Tibial artery (tissue), 4 donors: ENCODE data around the gene VPS51.

Source experiments
- DNase-seq, 2 donors: peaks; one replicate each; pipeline ENCODE4 v3.0.0-alpha.2; 2019
- H3K27ac ChIP-seq, 2 donors: fragments of 200-600 bp; sonication (generic) in 1 of 2; 1 replicate in 1 of 2; 2 replicates in 1 of 2; pipeline ENCODE4 v1.5.1; 2018 to 2019; ENCODE audit warnings: mild to moderate bottlenecking in 1 of 2
- H3K27me3 ChIP-seq, 2 donors: fragments of 200-600 bp; sonication (generic) in 1 of 2; one replicate each; pipeline versions ENCODE4 v1.5.1 to v1.6.0; 2016 to 2019
- H3K36me3 ChIP-seq, 3 donors: fragments of 200-600 bp; sonication (generic) in 2 of 3; one replicate each; pipeline ENCODE4 v1.5.1; 2016 to 2019; ENCODE audit warnings: mild to moderate bottlenecking in 2 of 3
- H3K4me1 ChIP-seq, 4 donors: fragments of 200-600 bp; sonication (generic) in 2 of 4; 1 replicate in 3 of 4; 2 replicates in 1 of 4; pipeline ENCODE4 v1.5.1; 2016 to 2019
- H3K4me3 ChIP-seq, 2 donors: fragments of 200-600 bp; sonication (generic) in 1 of 2; 1 replicate in 1 of 2; 2 replicates in 1 of 2; pipeline ENCODE4 v1.5.1; 2018 to 2019; ENCODE audit warnings: mild to moderate bottlenecking in 2 of 2
- H3K9me3 ChIP-seq, 3 donors: fragments of 200-600 bp; sonication (generic) in 1 of 3; one replicate each; pipeline ENCODE4 v1.5.1; 2016 to 2019
- CTCF ChIP-seq, 2 experiments: fragments of 200-600 bp in 1 of 2; fragments of 450-650 bp in 1 of 2; IDR thresholded peaks; one replicate each; pipeline ENCODE4 v1.5.1; 2017 to 2019; ENCODE audit warnings: antibody characterized with exemption in 2 of 2, mild to moderate bottlenecking in 1 of 2, moderate library complexity in 1 of 2
- intact Hi-C: fragments of 100-400 bp; cut with DNase I; formaldehyde crosslinking; loops from one replicate; pipeline ENCODE4 v1.15.0; 2023; ENCODE audit warnings: low total_unique reads

Gene VPS51

GRCh38 chr11:65113839-65114238, 17.8 kb downstream of the VPS51 start:
- Histone ChIP-seq H3K9me3 (no peaks in the 10 kb centered on the region), H3K27ac (no peak overlapping the region), H3K4me3 (no peak overlapping the region), H3K27me3 (no peaks in the 10 kb centered on the region), H3K36me3 (peaks cover 7 to 39% (median 24%) of the 10 kb centered on the region in 3 donors), H3K4me1 (peaks cover 10 to 52% (median 48%) of the 10 kb centered on the region in 4 donors)
- no peak for TF ChIP-seq CTCF (IDR thresholded peaks at IDR 0.05)
- no peak for DNase-seq
- intact Hi-C loops, result loop anchor here (10.0 kb wide), 1 partner anchor 189 kb away; the partner anchor contains the start of gene PPP2R5B

- H3K27ac ChIP-seq, result no peak overlapping the region
- no peak overlapping the region for H3K4me3 ChIP-seq
- intact Hi-C loops, result loop anchor here (5.0 to 10.0 kb wide), 2 partner anchors 102 to 190 kb away; partner anchors contain the start of genes ARL2 and PPP2R5B
- H3K4me1 ChIP-seq, result peaks cover 10 to 52% (median 48%) of the 10 kb centered on the region in 4 donors
- H3K9me3 ChIP-seq, result no peaks in the 10 kb centered on the region
- peaks cover 7 to 39% (median 24%) of the 10 kb centered on the region in 3 donors for H3K36me3 ChIP-seq
- no peaks in the 10 kb centered on the region for H3K27me3 ChIP-seq
- TF ChIP-seq CTCF (IDR thresholded peaks at IDR 0.05), result no peak
- DNase-seq, result no peak
These were observed 18.6 kb downstream of the VPS51 start for GRCh38 chr11:65114538-65115171.

- no peaks in the 10 kb centered on the region for H3K9me3 ChIP-seq
- H3K27me3 ChIP-seq, result no peaks in the 10 kb centered on the region
- no peak for DNase-seq
- no peak overlapping the region for H3K27ac ChIP-seq
- intact Hi-C loops, result loop anchor here (5.0 to 10.0 kb wide), 2 partner anchors 103 to 191 kb away; partner anchors contain the start of genes ARL2 and PPP2R5B
- H3K4me1 ChIP-seq, result peaks cover 10 to 50% (median 46%) of the 10 kb centered on the region in 4 donors
- H3K36me3 ChIP-seq, result peaks cover 14 to 45% (median 31%) of the 10 kb centered on the region in 3 donors
- no peak for TF ChIP-seq CTCF (IDR thresholded peaks at IDR 0.05)
- no peak overlapping the region for H3K4me3 ChIP-seq
These were observed 19.5 kb downstream of the VPS51 start for GRCh38 chr11:65115361-65116082.

- intact Hi-C loops, result loop anchor here (5.0 to 10.0 kb wide), 2 partner anchors 104 to 192 kb away; partner anchors contain the start of genes ARL2 and PPP2R5B
- Histone ChIP-seq H3K4me1 (peaks cover 13 to 50% (median 46%) of the 10 kb centered on the region in 4 donors), H3K27me3 (no peaks in the 10 kb centered on the region), H3K27ac (peak overlapping the region; percentile 76 to 85), H3K4me3 (peak overlapping the region; percentile 61 to 81), H3K36me3 (peaks cover 18 to 53% (median 38%) of the 10 kb centered on the region in 3 donors), H3K9me3 (no peaks in the 10 kb centered on the region)
- peak in 1 of 2 donors; percentile 69 for DNase-seq
- no peak for TF ChIP-seq CTCF (IDR thresholded peaks at IDR 0.05)
These were observed 20.6 kb downstream of the VPS51 start for GRCh38 chr11:65116370-65117205.
